MM.1S (cell line): ENCODE measurements around the gene RS1.

ENCODE experiments used
- CTCF ChIP-seq: fragments of 300-600 bp; sonication (generic); IDR thresholded peaks from 2 replicates; pipeline ENCODE4 v1.5.1; 2016; ENCODE audit warnings: antibody characterized with exemption, low read length, mixed read lengths
- EZH2phosphoT487 ChIP-seq: fragments of 300-600 bp; sonication (generic); IDR thresholded peaks from 2 replicates; pipeline ENCODE4 v1.6.1; 2018; ENCODE audit warnings: antibody characterized with exemption, low read length

- no peak for TF ChIP-seq CTCF
- TF ChIP-seq EZH2phosphoT487, result no peak
Measured at GRCh38 chrX:18674788-18675735, 3.2 kb upstream of the RS1 start.
